Measurements from ENCODE around the gene ARHGAP33. TPM values are rescaled to one million over a fixed set of nuclear protein-coding genes. Genes with fewer than 3 reads are reported as not detected.

Gene ARHGAP33
- total RNA-seq, 4 donors from 2014 or later: 3.1 to 22.6 (median 5.5) TPM

DNA sequence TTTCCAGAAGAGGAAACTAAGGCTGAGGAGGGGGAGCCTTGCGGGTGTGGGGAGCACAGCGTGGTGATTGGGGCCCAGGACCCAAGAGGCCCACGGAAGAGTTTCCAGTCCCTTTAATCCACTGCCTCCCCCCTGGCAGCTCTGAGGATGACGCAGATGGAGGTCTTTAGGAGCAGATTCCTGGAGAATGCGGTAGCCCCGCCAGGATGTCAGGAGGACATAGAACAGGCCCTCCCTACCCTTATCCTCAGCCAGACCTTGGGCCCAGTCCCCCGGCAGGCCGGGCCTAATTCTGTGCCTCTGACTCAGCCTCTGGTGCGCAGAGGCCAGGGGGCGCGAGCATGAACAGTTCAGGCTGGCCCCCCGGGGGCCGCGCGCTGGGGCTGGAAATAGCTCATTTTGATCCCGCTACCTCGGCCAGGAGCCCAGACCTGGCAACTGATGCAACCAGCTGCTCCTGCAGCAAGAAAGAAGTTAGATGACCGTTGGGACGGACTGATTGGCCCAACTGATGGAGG, 18.1 kb upstream of the ARHGAP33 start:
- ATAC-seq: peak; percentile 72
- H3K36me3 ChIP-seq: peaks cover 0 to 51% of the 10 kb centered on the region in 2 donors
- H3K27me3 ChIP-seq: no peaks in the 10 kb centered on the region
- WGBS, 2 donors (ENCODE audit: low coverage in 1 of 2): no CpG with 5 or more reads among the region's 19 CpGs
- H3K4me1 ChIP-seq: peaks cover 0 to 64% (median 31%) of the 10 kb centered on the region in 3 donors
- TF ChIP-seq, protein P1, sequence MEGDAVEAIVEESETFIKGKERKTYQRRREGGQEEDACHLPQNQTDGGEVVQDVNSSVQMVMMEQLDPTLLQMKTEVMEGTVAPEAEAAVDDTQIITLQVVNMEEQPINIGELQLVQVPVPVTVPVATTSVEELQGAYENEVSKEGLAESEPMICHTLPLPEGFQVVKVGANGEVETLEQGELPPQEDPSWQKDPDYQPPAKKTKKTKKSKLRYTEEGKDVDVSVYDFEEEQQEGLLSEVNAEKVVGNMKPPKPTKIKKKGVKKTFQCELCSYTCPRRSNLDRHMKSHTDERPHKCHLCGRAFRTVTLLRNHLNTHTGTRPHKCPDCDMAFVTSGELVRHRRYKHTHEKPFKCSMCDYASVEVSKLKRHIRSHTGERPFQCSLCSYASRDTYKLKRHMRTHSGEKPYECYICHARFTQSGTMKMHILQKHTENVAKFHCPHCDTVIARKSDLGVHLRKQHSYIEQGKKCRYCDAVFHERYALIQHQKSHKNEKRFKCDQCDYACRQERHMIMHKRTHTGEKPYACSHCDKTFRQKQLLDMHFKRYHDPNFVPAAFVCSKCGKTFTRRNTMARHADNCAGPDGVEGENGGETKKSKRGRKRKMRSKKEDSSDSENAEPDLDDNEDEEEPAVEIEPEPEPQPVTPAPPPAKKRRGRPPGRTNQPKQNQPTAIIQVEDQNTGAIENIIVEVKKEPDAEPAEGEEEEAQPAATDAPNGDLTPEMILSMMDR (IDR thresholded peaks at IDR 0.05): peak in 1 of 4 experiments; percentile 17
- TF ChIP-seq POLR2A (IDR thresholded peaks at IDR 0.05) (no peak), POLR2AphosphoS5 (IDR thresholded peaks at IDR 0.05) (peak; percentile 97)
- H3K27ac ChIP-seq: peak overlapping the region; percentile 93 to 99 (median 96)
- peak overlapping the region; percentile 51 to 81 for H3K4me3 ChIP-seq
- no peaks in the 10 kb centered on the region for H3K9me3 ChIP-seq

DNA sequence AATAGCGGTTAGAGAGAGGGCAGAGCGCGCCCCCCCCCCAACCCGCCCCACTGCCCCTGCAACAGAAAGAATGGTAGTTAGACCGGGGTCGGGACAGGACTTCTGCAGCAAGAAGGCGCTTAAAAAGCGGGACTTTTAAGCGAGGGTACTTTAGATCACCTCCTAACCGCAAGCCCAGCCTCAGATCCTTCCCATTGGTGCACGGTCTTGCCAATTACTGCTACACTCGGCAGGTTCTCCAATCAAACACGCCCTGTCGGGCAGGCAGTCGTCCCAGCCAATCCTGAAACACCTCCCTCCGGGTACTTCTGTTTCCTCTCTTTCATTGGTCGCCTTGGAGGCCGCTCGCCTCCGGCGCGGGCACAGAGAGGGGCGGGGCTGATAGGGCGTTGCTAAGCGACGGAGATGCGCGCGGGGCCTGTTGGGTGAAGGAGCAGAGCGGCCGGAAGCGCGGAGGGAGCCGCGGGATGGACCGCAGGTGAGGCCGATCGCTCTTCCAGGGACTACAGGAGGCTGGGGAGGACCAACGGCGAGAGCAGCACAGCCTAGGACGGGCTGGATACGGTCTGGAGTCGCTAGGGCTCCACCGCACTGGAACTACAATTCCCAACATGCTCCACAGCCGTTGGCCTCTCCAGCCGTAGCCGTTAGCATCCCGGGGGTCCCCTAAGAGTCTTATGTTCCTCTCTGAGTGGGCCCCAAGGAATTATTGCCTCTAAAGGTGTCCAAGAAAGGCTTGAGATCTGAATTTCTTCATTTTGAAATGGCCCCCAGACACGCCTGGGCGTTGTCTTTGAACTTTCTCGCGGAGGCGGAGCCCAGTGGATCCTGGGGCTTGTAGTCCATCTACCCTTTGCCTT, 17.4 kb upstream of the ARHGAP33 start, which contains the start of gene PROSER3:
Gene PROSER3, plus strand, starts transcription at position 428 of the 860 bp plus-strand sequence. Its CDS starts 40 bp downstream, at position 468.
- Histone ChIP-seq H3K9me3 (no peaks in the 10 kb centered on the region), H3K4me3 (peak within 1 kb of the TSS; percentile 51 to 81), H3K27me3 (no peaks in the 10 kb centered on the region), H3K27ac (peak within 1 kb of the TSS; percentile 93 to 99 (median 96)), H3K4me1 (peaks cover 0 to 64% (median 31%) of the 10 kb centered on the region in 3 donors), H3K36me3 (peaks cover 0 to 51% of the 10 kb centered on the region in 2 donors)
- peak; percentile 89 for ATAC-seq
- TF ChIP-seq, protein P1 (IDR thresholded peaks at IDR 0.05): peak in 1 of 4 experiments; percentile 11
- TF ChIP-seq EP300 (IDR thresholded peaks at IDR 0.05): no peak
- peak; percentile 86 for TF ChIP-seq POLR2AphosphoS5 (IDR thresholded peaks at IDR 0.05)
- TF ChIP-seq POLR2A (IDR thresholded peaks at IDR 0.05): peak; percentile 77 to 84
- 0 to 2% methylated on average over 1 to 22 of the region's 53 CpGs for WGBS, 2 donors (ENCODE audit: low coverage in 1 of 2)

DNA sequence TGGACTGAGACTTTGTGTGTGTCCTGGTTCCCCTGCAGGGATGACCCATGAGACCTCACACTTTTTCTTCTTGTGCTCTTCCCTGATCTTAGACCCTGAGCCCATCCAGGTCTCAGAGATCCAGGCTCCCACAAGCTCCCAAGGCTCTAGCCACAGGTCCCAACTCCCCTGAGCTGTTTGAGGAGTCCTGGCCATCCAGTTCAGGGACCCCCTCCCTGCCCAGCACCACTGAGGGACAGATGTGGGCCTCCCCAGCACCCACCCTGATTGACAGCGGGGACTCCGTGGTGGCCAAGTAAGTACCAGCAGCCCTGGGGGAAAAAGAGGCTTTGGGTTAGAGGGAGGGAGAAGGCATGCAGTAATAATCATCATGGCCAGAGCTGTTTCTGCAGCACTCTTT, 15.7 kb upstream of the ARHGAP33 start:
- no peak overlapping the region for H3K27ac ChIP-seq
- H3K27me3 ChIP-seq: no peaks in the 10 kb centered on the region
- peaks cover 0 to 50% (median 28%) of the 10 kb centered on the region in 3 donors for H3K4me1 ChIP-seq
- H3K9me3 ChIP-seq: no peaks in the 10 kb centered on the region
- no peak for TF ChIP-seq EP300 (IDR thresholded peaks at IDR 0.05)
- TF ChIP-seq POLR2AphosphoS5 (IDR thresholded peaks at IDR 0.05): no peak
- no peak for TF ChIP-seq POLR2A (IDR thresholded peaks at IDR 0.05)
- TF ChIP-seq, protein P1 (IDR thresholded peaks at IDR 0.05): no peak
- no peak for ATAC-seq
- H3K4me3 ChIP-seq: no peak overlapping the region
- WGBS, 2 donors (ENCODE audit: low coverage in 1 of 2): 60% methylated on average over 1 of the region's 2 CpGs; no CpG with 5 or more reads in 1 of the 2 donors
- H3K36me3 ChIP-seq: peaks cover 0 to 51% of the 10 kb centered on the region in 2 donors

DNA sequence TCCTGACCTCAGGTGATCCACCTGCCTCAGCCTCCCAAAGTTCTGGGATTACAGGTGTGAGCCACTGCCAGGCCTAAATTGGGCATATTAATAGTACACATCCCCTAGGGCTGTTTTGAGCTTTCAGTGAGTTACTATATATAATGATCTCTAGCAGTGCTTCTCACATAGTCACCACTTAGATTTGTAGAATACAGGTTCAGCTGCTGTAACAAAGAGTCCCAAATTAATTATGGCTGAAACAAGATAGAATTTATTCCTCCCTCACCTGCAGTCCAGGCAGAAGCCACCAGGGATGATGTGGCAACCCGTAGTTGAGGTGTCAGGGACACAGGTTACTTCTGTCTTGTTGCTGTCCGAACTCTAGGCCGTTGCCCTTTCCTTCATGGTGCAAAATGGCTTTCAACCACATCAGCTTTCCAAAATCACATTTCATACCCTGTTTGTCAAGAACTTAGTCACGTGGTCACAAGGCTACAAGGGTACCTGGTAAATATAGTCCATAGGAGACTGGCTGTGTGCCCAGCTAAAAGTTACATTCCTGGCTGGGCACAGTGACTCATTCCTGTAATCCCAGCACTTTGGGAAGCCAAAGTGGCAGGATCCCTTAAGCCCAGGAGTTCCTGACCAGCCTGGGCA, 14.5 kb upstream of the ARHGAP33 start:
- no peak for TF ChIP-seq EP300 (IDR thresholded peaks at IDR 0.05)
- TF ChIP-seq POLR2A (IDR thresholded peaks at IDR 0.05): no peak
- TF ChIP-seq POLR2AphosphoS5 (IDR thresholded peaks at IDR 0.05): no peak
- TF ChIP-seq, protein P1 (IDR thresholded peaks at IDR 0.05): no peak
- peaks cover 0 to 39% (median 22%) of the 10 kb centered on the region in 3 donors for H3K4me1 ChIP-seq
- H3K4me3 ChIP-seq: no peak overlapping the region
- H3K36me3 ChIP-seq: peaks cover 0 to 62% of the 10 kb centered on the region in 2 donors
- no peak for ATAC-seq
- 83 to 93% methylated on average over 2 to 4 of the region's 4 CpGs for WGBS, 2 donors (ENCODE audit: low coverage in 1 of 2)
- H3K9me3 ChIP-seq: no peaks in the 10 kb centered on the region
- no peaks in the 10 kb centered on the region for H3K27me3 ChIP-seq
- no peak overlapping the region for H3K27ac ChIP-seq
